MM.1S (cell line): ENCODE results near the gene ANAPC5.

ENCODE experiments used
- DNase-seq: peaks from one replicate; pipeline ENCODE4 v3.0.0-alpha.2; 2015
- H2AFZ ChIP-seq: fragments of 300-600 bp; sonication (generic); 2 replicates; pipeline ENCODE4 v1.6.0; 2016; ENCODE audit warnings: antibody characterized with exemption, low read length
- H3F3A ChIP-seq: fragments of 300-600 bp; sonication (generic); 2 replicates; pipeline ENCODE4 v1.6.1; 2016; ENCODE audit warnings: mild to moderate bottlenecking, antibody characterized with exemption, low read length, moderate library complexity, mixed read lengths; ENCODE audit not compliant: insufficient read depth
- H3K27ac ChIP-seq: fragments of 300-600 bp; sonication (generic); 2 replicates; pipeline ENCODE4 v1.5.1; 2016; ENCODE audit warnings: mild to moderate bottlenecking, low read length
- H3K27me3 ChIP-seq: fragments of 300-600 bp; sonication (generic); replicated peaks from 2 replicates; pipeline ENCODE4 v1.6.0; 2016; ENCODE audit warnings: low read length; ENCODE audit not compliant: insufficient read depth
- H3K36me3 ChIP-seq: fragments of 300-600 bp; sonication (generic); replicated peaks from 2 replicates; pipeline ENCODE4 v1.6.1; 2016; ENCODE audit warnings: mild to moderate bottlenecking, low read length, mixed read lengths; ENCODE audit not compliant: insufficient read depth
- H3K4me1 ChIP-seq: fragments of 300-600 bp; sonication (generic); 2 replicates; pipeline ENCODE4 v1.6.1; 2016; ENCODE audit warnings: low read length, mixed read lengths
- H3K4me2 ChIP-seq: fragments of 300-600 bp; sonication (generic); 2 replicates; pipeline ENCODE4 v1.6.0; 2016; ENCODE audit warnings: low read depth, low read length
- H3K4me3 ChIP-seq: fragments of 300-600 bp; sonication (generic); 2 replicates; pipeline ENCODE4 v1.5.1; 2016; ENCODE audit warnings: low read length, mixed read lengths
- H3K79me2 ChIP-seq: fragments of 300-600 bp; sonication (generic); 2 replicates; pipeline ENCODE4 v1.6.1; 2016; ENCODE audit warnings: mixed run types, low read length, mixed read lengths
- H3K9ac ChIP-seq: fragments of 300-600 bp; sonication (generic); 2 replicates; pipeline ENCODE4 v1.6.1; 2016; ENCODE audit warnings: low read length, mixed read lengths
- H3K9me2 ChIP-seq: fragments of 300-600 bp; sonication (generic); replicated peaks from 2 replicates; pipeline ENCODE4 v1.6.1; 2016; ENCODE audit warnings: mild to moderate bottlenecking, low read length, mixed read lengths; ENCODE audit not compliant: insufficient read depth
- H3K9me3 ChIP-seq: fragments of 300-600 bp; sonication (generic); replicated peaks from 2 replicates; pipeline ENCODE4 v1.6.1; 2016; ENCODE audit warnings: mild to moderate bottlenecking, low read length, mixed read lengths; ENCODE audit not compliant: insufficient read depth
- H4K20me1 ChIP-seq: fragments of 300-600 bp; sonication (generic); 2 replicates; pipeline ENCODE4 v1.6.1; 2016; ENCODE audit warnings: mild to moderate bottlenecking, low read length, moderate library complexity, mixed read lengths; ENCODE audit not compliant: insufficient read depth
- EZH2 ChIP-seq: fragments of 300-600 bp; sonication (generic); optimal IDR thresholded peaks from 2 replicates; pipeline ENCODE3; 2017; ENCODE audit warnings: low read depth, mild to moderate bottlenecking, antibody characterized with exemption, low read length, mixed read lengths
- EZH2phosphoT487 ChIP-seq: fragments of 300-600 bp; sonication (generic); IDR thresholded peaks from 2 replicates; pipeline ENCODE4 v1.6.1; 2018; ENCODE audit warnings: antibody characterized with exemption, low read length
- TF ChIP-seq, protein P1 (sequence below): fragments of 300-600 bp; sonication (generic); IDR thresholded peaks from 2 replicates; pipeline ENCODE4 v1.5.1; 2016; ENCODE audit warnings: antibody characterized with exemption, low read length, mixed read lengths

The ANAPC5 gene

DNA sequence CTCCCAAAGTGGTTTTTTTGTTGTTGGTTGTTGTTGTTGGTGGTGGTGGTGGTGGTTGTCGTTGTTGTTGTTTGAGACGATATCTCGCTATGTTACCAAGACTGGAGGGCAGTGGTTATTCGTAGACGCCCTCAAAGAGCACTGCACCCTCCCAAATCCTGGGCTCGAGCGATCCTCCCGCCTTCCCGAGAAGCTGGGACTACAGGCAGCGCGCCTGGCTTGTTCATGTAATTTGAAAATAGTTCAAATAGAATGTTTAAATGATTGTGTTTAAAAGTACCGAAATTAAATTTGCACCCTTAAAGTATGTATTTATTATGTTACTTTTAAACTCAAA lies 439 bp upstream of the ANAPC5 start:
- peaks cover 35% of the 10 kb centered on the region for H3K79me2 ChIP-seq
- TF ChIP-seq, protein P1, sequence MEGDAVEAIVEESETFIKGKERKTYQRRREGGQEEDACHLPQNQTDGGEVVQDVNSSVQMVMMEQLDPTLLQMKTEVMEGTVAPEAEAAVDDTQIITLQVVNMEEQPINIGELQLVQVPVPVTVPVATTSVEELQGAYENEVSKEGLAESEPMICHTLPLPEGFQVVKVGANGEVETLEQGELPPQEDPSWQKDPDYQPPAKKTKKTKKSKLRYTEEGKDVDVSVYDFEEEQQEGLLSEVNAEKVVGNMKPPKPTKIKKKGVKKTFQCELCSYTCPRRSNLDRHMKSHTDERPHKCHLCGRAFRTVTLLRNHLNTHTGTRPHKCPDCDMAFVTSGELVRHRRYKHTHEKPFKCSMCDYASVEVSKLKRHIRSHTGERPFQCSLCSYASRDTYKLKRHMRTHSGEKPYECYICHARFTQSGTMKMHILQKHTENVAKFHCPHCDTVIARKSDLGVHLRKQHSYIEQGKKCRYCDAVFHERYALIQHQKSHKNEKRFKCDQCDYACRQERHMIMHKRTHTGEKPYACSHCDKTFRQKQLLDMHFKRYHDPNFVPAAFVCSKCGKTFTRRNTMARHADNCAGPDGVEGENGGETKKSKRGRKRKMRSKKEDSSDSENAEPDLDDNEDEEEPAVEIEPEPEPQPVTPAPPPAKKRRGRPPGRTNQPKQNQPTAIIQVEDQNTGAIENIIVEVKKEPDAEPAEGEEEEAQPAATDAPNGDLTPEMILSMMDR: no peak
- H3K27ac ChIP-seq: peak overlapping the region; percentile 27; the same call in 1 of the 2 replicates
- H3K4me2 ChIP-seq: peak overlapping the region; percentile 46
- H3K27me3 ChIP-seq: no peaks in the 10 kb centered on the region
- H3K9me3 ChIP-seq: no peaks in the 10 kb centered on the region
- H3K9ac ChIP-seq: peak overlapping the region; percentile 61
- H3K36me3 ChIP-seq: no peaks in the 10 kb centered on the region
- no peak for DNase-seq
- peak overlapping the region; percentile 81 for H2AFZ ChIP-seq
- no peaks in the 10 kb centered on the region for H4K20me1 ChIP-seq
- H3K4me1 ChIP-seq: no peaks in the 10 kb centered on the region
- H3K4me3 ChIP-seq: peak overlapping the region; percentile 72
- H3K9me2 ChIP-seq: no peaks in the 10 kb centered on the region
- peaks cover 3% of the 10 kb centered on the region; the same call in 1 of the 2 replicates for H3F3A ChIP-seq

GRCh38 chr12:121346747-121347146 lies 5.5 kb downstream of the ANAPC5 start:
- H3K79me2 ChIP-seq: peaks cover 32% of the 10 kb centered on the region
- H4K20me1 ChIP-seq: no peaks in the 10 kb centered on the region
- peaks cover under 1% of the 10 kb centered on the region; the same call in 1 of the 2 replicates for H3F3A ChIP-seq
- H3K4me1 ChIP-seq: no peaks in the 10 kb centered on the region
- H3K36me3 ChIP-seq: no peaks in the 10 kb centered on the region
- no peak overlapping the region for H2AFZ ChIP-seq
- no peaks in the 10 kb centered on the region for H3K9me3 ChIP-seq
- no peak overlapping the region for H3K4me2 ChIP-seq
- no peak overlapping the region for H3K4me3 ChIP-seq
- no peak overlapping the region for H3K9ac ChIP-seq
- TF ChIP-seq EZH2 (no peak), EZH2phosphoT487 (no peak)
- TF ChIP-seq, protein P1: no peak
- no peaks in the 10 kb centered on the region for H3K9me2 ChIP-seq
- H3K27me3 ChIP-seq: no peaks in the 10 kb centered on the region
- no peak for DNase-seq
- no peak overlapping the region for H3K27ac ChIP-seq

GRCh38 chr12:121345151-121345815 lies 6.9 kb downstream of the ANAPC5 start:
- no peaks in the 10 kb centered on the region for H3K27me3 ChIP-seq
- H3K27ac ChIP-seq: no peak overlapping the region
- no peak for DNase-seq
- no peak overlapping the region for H3K4me3 ChIP-seq
- H4K20me1 ChIP-seq: no peaks in the 10 kb centered on the region
- TF ChIP-seq, protein P1: no peak
- TF ChIP-seq EZH2phosphoT487 (no peak), EZH2 (no peak)
- no peaks in the 10 kb centered on the region for H3F3A ChIP-seq
- H3K9me3 ChIP-seq: no peaks in the 10 kb centered on the region
- H2AFZ ChIP-seq: no peak overlapping the region
- peaks cover 17% of the 10 kb centered on the region for H3K79me2 ChIP-seq
- no peaks in the 10 kb centered on the region for H3K36me3 ChIP-seq
- no peaks in the 10 kb centered on the region for H3K9me2 ChIP-seq
- no peaks in the 10 kb centered on the region for H3K4me1 ChIP-seq
- H3K9ac ChIP-seq: no peak overlapping the region
- H3K4me2 ChIP-seq: no peak overlapping the region
